HepG2 (cell line): ENCODE data around the gene PRMT2. TPM values are rescaled to one million over a fixed set of nuclear protein-coding genes. Genes with fewer than 3 reads are reported as not detected.

Experiments
- ATAC-seq: fragments of 200-7000 bp; cut with Tn5 transposase; 3 replicates; pipeline ENCODE4 v1.9.1; 2020; ENCODE audit warnings: mild to moderate bottlenecking, moderate library complexity
- BruUV-seq: library from RNA; stranded (reverse); fragments of 400-500 nt; replicated peaks from 2 replicates; lab custom pipeline; 2021; lab: Mats Ljungman, UMichigan
- CTCF ChIA-PET: fragments of 300-600 bp; formaldehyde crosslinking; extraction: SDS; loops from one replicate; lab custom pipeline; 2021; ENCODE audit warnings: low total read pairs, inconsistent platforms, low intra/inter-chr PET ratio; lab: Yijun Ruan, JAX
- POLR2A ChIA-PET: fragments of 350-600 bp; sonication (Branson Sonifier 250); formaldehyde crosslinking; loops from one replicate; lab custom pipeline; 2020; ENCODE audit warnings: antibody characterized with exemption, inconsistent platforms; lab: Yijun Ruan, JAX
- DNase-seq: peaks from one replicate; pipeline ENCODE4 v3.0.0-alpha.2; 2015; ENCODE audit warnings: low spot score
- FAIRE-seq: peaks from 3 replicates; lab custom pipeline; 2011; peaks lifted over from hg19 to GRCh38; lab: Jason Lieb, UNC
- H2AFZ ChIP-seq: one replicate; pipeline ENCODE4 v1.6.1; 2011; ENCODE audit warnings: low read length, inconsistent platforms
- H3K27ac ChIP-seq: fragments of 300-600 bp; 3 replicates; pipeline ENCODE4 v1.8.0; 2011; ENCODE audit warnings: mixed run types, mild to moderate bottlenecking, mixed read lengths, low read length, inconsistent platforms; ENCODE audit not compliant: insufficient read depth; ENCODE audit errors: extremely low read length
- H3K27me3 ChIP-seq, 2 experiments: fragments of 200-600 bp in 1 of 2; 2 replicates in 1 of 2; 3 replicates in 1 of 2; pipeline versions ENCODE4 v1.6.0 to v1.8.0; 2011; ENCODE audit warnings: low read length in 2 of 2, mild to moderate bottlenecking in 2 of 2, moderate library complexity in 2 of 2, inconsistent platforms in 1 of 2; ENCODE audit not compliant: insufficient read depth in 2 of 2, control insufficient read depth in 1 of 2
- H3K36me3 ChIP-seq, 2 experiments: fragments of 200-600 bp in 1 of 2; replicated peaks in 1 of 2; 2 replicates in 1 of 2; 3 replicates in 1 of 2; pipeline versions ENCODE4 v1.5.1 to v1.8.0; 2011; ENCODE audit warnings: low read length in 2 of 2, inconsistent platforms in 1 of 2; ENCODE audit not compliant: insufficient read depth in 2 of 2, control insufficient read depth in 1 of 2
- H3K4me1 ChIP-seq: 2 replicates; pipeline ENCODE4 v1.5.1; 2012; ENCODE audit warnings: low read length, inconsistent platforms; ENCODE audit not compliant: insufficient read depth
- H3K4me2 ChIP-seq: 2 replicates; pipeline ENCODE4 v1.6.0; 2011; ENCODE audit warnings: low read depth, low read length, inconsistent platforms
- H3K4me3 ChIP-seq, 3 experiments: fragments of 200-600 bp in 1 of 3; sonication (generic), shearing (Covaris generic) in 1 of 3; replicated peaks in 1 of 3; 2 replicates each; pipeline ENCODE4 v1.5.1; 2011 to 2016; ENCODE audit warnings: low read length in 3 of 3, inconsistent platforms in 2 of 3, low read depth in 2 of 3, mild to moderate bottlenecking in 2 of 3, control low read depth in 1 of 3, mixed read lengths in 1 of 3; ENCODE audit not compliant: insufficient read depth in 1 of 3
- H3K79me2 ChIP-seq: one replicate; pipeline ENCODE4 v1.6.1; 2011; ENCODE audit warnings: low read length, inconsistent platforms; ENCODE audit not compliant: insufficient read depth
- H3K9ac ChIP-seq: 2 replicates; pipeline ENCODE4 v1.6.0; 2011; ENCODE audit warnings: mild to moderate bottlenecking, low read depth, low read length, inconsistent platforms; ENCODE audit not compliant: insufficient read depth
- H3K9me3 ChIP-seq: 2 replicates; pipeline ENCODE4 v1.5.1; 2012; ENCODE audit warnings: mild to moderate bottlenecking, low read length
- H4K20me1 ChIP-seq: 2 replicates; pipeline ENCODE4 v1.6.0; 2011; ENCODE audit warnings: inconsistent platforms, mild to moderate bottlenecking, low read length, moderate library complexity; ENCODE audit not compliant: insufficient read depth
- ARNT ChIP-seq: fragments of 450-650 bp; IDR thresholded peaks from 2 replicates; pipeline ENCODE4 v1.6.1; 2017
- CHD2 ChIP-seq: IDR thresholded peaks from 2 replicates; pipeline ENCODE4 v1.6.1; 2011; ENCODE audit warnings: low read depth, low read length, improper control_type of control experiment
- HIVEP1 ChIP-seq: sonication (generic); formaldehyde crosslinking; IDR thresholded peaks from 2 replicates; pipeline ENCODE4 v1.4.0; 2020; ENCODE audit warnings: mild to moderate bottlenecking, missing genetic modification reagents
- RAD21 ChIP-seq: fragments of 450-650 bp; formaldehyde crosslinking; IDR thresholded peaks from 2 replicates; pipeline ENCODE4 v1.5.0; 2020; ENCODE audit warnings: mild to moderate bottlenecking
- ZNF124 ChIP-seq: sonication (generic); formaldehyde crosslinking; IDR thresholded peaks from 2 replicates; pipeline ENCODE4 v1.4.0; 2020; ENCODE audit warnings: missing genetic modification reagents
- ZNF577 ChIP-seq: sonication (generic); formaldehyde crosslinking; IDR thresholded peaks from 2 replicates; pipeline ENCODE4 v1.4.0; 2020; ENCODE audit warnings: mild to moderate bottlenecking, low read depth, missing genetic modification reagents, borderline replicate concordance
- ZNF724P ChIP-seq: sonication (generic); formaldehyde crosslinking; IDR thresholded peaks from 2 replicates; pipeline ENCODE4 v1.8.0; 2022; ENCODE audit warnings: missing genetic modification reagents, borderline replicate concordance
- WGBS: methylation state at CpG from one replicate; pipeline ENCODE4 v1.1.6; 2017; ENCODE audit warnings: low lambda C conversion rate; 5-methylcytosine and 5-hydroxymethylcytosine counted together
- in situ Hi-C: cut with HindIII; loops from 2 replicates; pipeline ENCODE4 v1.10.0; 2017; ENCODE audit warnings: low pct_unique_long_range_greater_than_20kb; ENCODE audit not compliant: extremely low pct_ligation_motif_present
- intact Hi-C: fragments of 100-400 bp; cut with micrococcal nuclease; formaldehyde crosslinking; loops from one replicate; pipeline ENCODE4 v1.10.0; 2022; ENCODE audit not compliant: unreplicated experiment
- polyA plus RNA-seq, 8 experiments: library from polyadenylated mRNA; depleted of rRNA in 3 of 8; stranded (reverse) in 7 of 8; unstranded in 1 of 8; fragments of >200 nt; fragmentation: Illumina TruSeq in 4 of 8; extraction: Trizol in 4 of 8; gene quantifications; 2 replicates each; pipeline versions ENCODE4 v1.2.1 to v1.2.3, GENCODE V29; 2011 to 2016; ENCODE audit warnings: low read depth in 4 of 8, missing spikeins in 1 of 8, mixed read lengths in 1 of 8; ENCODE audit not compliant: insufficient read depth in 1 of 8
- total RNA-seq, 5 experiments: library from RNA; depleted of rRNA; stranded (reverse); fragments of >200 nt; fragmentation: Illumina TruSeq; extraction: Trizol; gene quantifications; 2 replicates each; pipeline ENCODE4 v1.2.3, GENCODE V29; 2016; ENCODE audit warnings: low read depth in 1 of 5
- TF ChIP-seq, protein P1 (sequence below): fragments of 450-650 bp; IDR thresholded peaks from 2 replicates; pipeline ENCODE4 v1.6.1; 2017; ENCODE audit warnings: mild to moderate bottlenecking
- TF ChIP-seq, protein P2 (sequence below): sonication (generic); formaldehyde crosslinking; IDR thresholded peaks from 2 replicates; pipeline ENCODE4 v1.4.0; 2020; ENCODE audit warnings: low read depth, mild to moderate bottlenecking, missing genetic modification reagents
- TF ChIP-seq, protein P3 (sequence below): conservative IDR thresholded peaks from 2 replicates; pipeline ENCODE4 v1.6.1; 2018; ENCODE audit warnings: missing genetic modification reagents
- TF ChIP-seq, protein P4 (sequence below): sonication (generic); formaldehyde crosslinking; IDR thresholded peaks from 2 replicates; pipeline ENCODE4 v1.4.0; 2020; ENCODE audit warnings: missing genetic modification reagents

PRMT2 gene
- total and polyA plus RNA-seq, 2 of the 13 experiments (the other 11 are each of a cell fraction or from before 2014, with no cell fraction given) = 54.4 to 78.8 TPM

DNA sequence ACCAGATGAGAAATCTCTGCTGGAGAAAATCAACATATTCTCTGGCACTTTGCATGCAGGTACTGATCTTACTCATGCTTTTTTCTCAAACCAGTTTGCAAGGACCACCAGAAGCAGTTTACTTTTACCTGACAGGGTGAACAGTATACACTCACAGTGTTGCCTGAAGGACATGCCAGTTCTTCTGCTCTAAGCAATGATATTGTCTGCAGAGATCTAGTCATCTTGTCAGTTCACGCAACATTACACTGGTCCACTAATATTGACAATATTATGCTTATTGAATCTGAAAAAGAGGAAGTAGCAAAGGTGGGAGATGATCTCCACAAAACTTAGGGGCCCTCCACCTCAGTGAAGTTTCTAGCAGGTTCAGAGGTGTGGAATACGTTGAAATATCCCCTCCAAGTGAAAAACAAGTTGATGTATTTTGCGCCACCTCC, 26.8 kb upstream of the PRMT2 start:
- no TSS peak for BruUV-seq
- CTCF ChIA-PET = no interaction called here

More for the DNA sequence above, 26.8 kb upstream of the PRMT2 start:
- 56% methylated on average over 3 of the region's 3 CpGs for WGBS
- Histone ChIP-seq H3K9me3 (no peaks in the 10 kb centered on the region), H3K9ac (no peak overlapping the region), H3K4me3 (no peak overlapping the region), H2AFZ (no peak overlapping the region), H3K27ac (no peak overlapping the region), H3K4me1 (peaks cover 21% of the 10 kb centered on the region), H3K4me2 (no peak overlapping the region), H3K36me3 (no peaks in the 10 kb centered on the region), H3K27me3 (peaks cover 0 to 28% of the 10 kb centered on the region in 2 experiments; a peak in 4 of 5 replicates), H4K20me1 (no peaks in the 10 kb centered on the region), H3K79me2 (no peaks in the 10 kb centered on the region)
- DNase-seq (no peak), ATAC-seq (no peak), FAIRE-seq (no peak)
- intact Hi-C loops = no loop called here
- TF ChIP-seq, protein P1, sequence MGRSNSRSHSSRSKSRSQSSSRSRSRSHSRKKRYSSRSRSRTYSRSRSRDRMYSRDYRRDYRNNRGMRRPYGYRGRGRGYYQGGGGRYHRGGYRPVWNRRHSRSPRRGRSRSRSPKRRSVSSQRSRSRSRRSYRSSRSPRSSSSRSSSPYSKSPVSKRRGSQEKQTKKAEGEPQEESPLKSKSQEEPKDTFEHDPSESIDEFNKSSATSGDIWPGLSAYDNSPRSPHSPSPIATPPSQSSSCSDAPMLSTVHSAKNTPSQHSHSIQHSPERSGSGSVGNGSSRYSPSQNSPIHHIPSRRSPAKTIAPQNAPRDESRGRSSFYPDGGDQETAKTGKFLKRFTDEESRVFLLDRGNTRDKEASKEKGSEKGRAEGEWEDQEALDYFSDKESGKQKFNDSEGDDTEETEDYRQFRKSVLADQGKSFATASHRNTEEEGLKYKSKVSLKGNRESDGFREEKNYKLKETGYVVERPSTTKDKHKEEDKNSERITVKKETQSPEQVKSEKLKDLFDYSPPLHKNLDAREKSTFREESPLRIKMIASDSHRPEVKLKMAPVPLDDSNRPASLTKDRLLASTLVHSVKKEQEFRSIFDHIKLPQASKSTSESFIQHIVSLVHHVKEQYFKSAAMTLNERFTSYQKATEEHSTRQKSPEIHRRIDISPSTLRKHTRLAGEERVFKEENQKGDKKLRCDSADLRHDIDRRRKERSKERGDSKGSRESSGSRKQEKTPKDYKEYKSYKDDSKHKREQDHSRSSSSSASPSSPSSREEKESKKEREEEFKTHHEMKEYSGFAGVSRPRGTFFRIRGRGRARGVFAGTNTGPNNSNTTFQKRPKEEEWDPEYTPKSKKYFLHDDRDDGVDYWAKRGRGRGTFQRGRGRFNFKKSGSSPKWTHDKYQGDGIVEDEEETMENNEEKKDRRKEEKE = no peak
- TF ChIP-seq HIVEP1 (CRISPR knock-in tag) = no peak
- no peak for TF ChIP-seq ZNF577 (CRISPR knock-in tag)
- no peak for TF ChIP-seq RAD21 (CRISPR knock-in tag)
- TF ChIP-seq, protein P2, sequence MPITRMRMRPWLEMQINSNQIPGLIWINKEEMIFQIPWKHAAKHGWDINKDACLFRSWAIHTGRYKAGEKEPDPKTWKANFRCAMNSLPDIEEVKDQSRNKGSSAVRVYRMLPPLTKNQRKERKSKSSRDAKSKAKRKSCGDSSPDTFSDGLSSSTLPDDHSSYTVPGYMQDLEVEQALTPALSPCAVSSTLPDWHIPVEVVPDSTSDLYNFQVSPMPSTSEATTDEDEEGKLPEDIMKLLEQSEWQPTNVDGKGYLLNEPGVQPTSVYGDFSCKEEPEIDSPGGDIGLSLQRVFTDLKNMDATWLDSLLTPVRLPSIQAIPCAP (CRISPR knock-in tag) = no peak
- TF ChIP-seq, protein P3, sequence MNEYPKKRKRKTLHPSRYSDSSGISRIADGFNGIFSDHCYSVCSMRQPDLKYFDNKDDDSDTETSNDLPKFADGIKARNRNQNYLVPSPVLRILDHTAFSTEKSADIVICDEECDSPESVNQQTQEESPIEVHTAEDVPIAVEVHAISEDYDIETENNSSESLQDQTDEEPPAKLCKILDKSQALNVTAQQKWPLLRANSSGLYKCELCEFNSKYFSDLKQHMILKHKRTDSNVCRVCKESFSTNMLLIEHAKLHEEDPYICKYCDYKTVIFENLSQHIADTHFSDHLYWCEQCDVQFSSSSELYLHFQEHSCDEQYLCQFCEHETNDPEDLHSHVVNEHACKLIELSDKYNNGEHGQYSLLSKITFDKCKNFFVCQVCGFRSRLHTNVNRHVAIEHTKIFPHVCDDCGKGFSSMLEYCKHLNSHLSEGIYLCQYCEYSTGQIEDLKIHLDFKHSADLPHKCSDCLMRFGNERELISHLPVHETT (CRISPR knock-in tag) = no peak
- no peak for TF ChIP-seq ARNT
- no peak for TF ChIP-seq ZNF724P (CRISPR knock-in tag)
- TF ChIP-seq, protein P4, sequence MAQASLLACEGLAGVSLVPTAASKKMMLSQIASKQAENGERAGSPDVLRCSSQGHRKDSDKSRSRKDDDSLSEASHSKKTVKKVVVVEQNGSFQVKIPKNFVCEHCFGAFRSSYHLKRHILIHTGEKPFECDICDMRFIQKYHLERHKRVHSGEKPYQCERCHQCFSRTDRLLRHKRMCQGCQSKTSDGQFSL = no peak
- TF ChIP-seq CHD2 = no peak
- TF ChIP-seq ZNF124 (CRISPR knock-in tag) = no peak
- POLR2A ChIA-PET = interaction anchor here (1.0 kb wide), 1 partner anchor 27 kb away, joined by 3 read pairs; the partner anchor contains the start of gene PRMT2
- in situ Hi-C loops = no loop called here
